HepG2 (cell line): ENCODE data around the gene HCRTR2. TPM values are rescaled to one million over a fixed set of nuclear protein-coding genes. Genes with fewer than 3 reads are reported as not detected.

Source experiments
- ATAC-seq: fragments of 200-7000 bp; cut with Tn5 transposase; 3 replicates; pipeline ENCODE4 v1.9.1; 2020; ENCODE audit warnings: mild to moderate bottlenecking, moderate library complexity
- BruUV-seq: library from RNA; stranded (reverse); fragments of 400-500 nt; replicated peaks from 2 replicates; lab custom pipeline; 2021; lab: Mats Ljungman, UMichigan
- CTCF ChIA-PET: fragments of 300-600 bp; formaldehyde crosslinking; extraction: SDS; loops from one replicate; lab custom pipeline; 2021; ENCODE audit warnings: low total read pairs, inconsistent platforms, low intra/inter-chr PET ratio; lab: Yijun Ruan, JAX
- POLR2A ChIA-PET: fragments of 350-600 bp; sonication (Branson Sonifier 250); formaldehyde crosslinking; loops from one replicate; lab custom pipeline; 2020; ENCODE audit warnings: antibody characterized with exemption, inconsistent platforms; lab: Yijun Ruan, JAX
- DNase-seq: peaks from one replicate; pipeline ENCODE4 v3.0.0-alpha.2; 2015; ENCODE audit warnings: low spot score
- FAIRE-seq: peaks from 3 replicates; lab custom pipeline; 2011; peaks lifted over from hg19 to GRCh38; lab: Jason Lieb, UNC
- H2AFZ ChIP-seq: one replicate; pipeline ENCODE4 v1.6.1; 2011; ENCODE audit warnings: low read length, inconsistent platforms
- H3K27ac ChIP-seq: fragments of 300-600 bp; 3 replicates; pipeline ENCODE4 v1.8.0; 2011; ENCODE audit warnings: mixed run types, mild to moderate bottlenecking, mixed read lengths, low read length, inconsistent platforms; ENCODE audit not compliant: insufficient read depth; ENCODE audit errors: extremely low read length
- H3K27me3 ChIP-seq, 2 experiments: fragments of 200-600 bp in 1 of 2; 2 replicates in 1 of 2; 3 replicates in 1 of 2; pipeline versions ENCODE4 v1.6.0 to v1.8.0; 2011; ENCODE audit warnings: low read length in 2 of 2, mild to moderate bottlenecking in 2 of 2, moderate library complexity in 2 of 2, inconsistent platforms in 1 of 2; ENCODE audit not compliant: insufficient read depth in 2 of 2, control insufficient read depth in 1 of 2
- H3K36me3 ChIP-seq, 2 experiments: fragments of 200-600 bp in 1 of 2; replicated peaks in 1 of 2; 2 replicates in 1 of 2; 3 replicates in 1 of 2; pipeline versions ENCODE4 v1.5.1 to v1.8.0; 2011; ENCODE audit warnings: low read length in 2 of 2, inconsistent platforms in 1 of 2; ENCODE audit not compliant: insufficient read depth in 2 of 2, control insufficient read depth in 1 of 2
- H3K4me1 ChIP-seq: 2 replicates; pipeline ENCODE4 v1.5.1; 2012; ENCODE audit warnings: low read length, inconsistent platforms; ENCODE audit not compliant: insufficient read depth
- H3K4me2 ChIP-seq: 2 replicates; pipeline ENCODE4 v1.6.0; 2011; ENCODE audit warnings: low read depth, low read length, inconsistent platforms
- H3K4me3 ChIP-seq, 3 experiments: fragments of 200-600 bp in 1 of 3; sonication (generic), shearing (Covaris generic) in 1 of 3; replicated peaks in 1 of 3; 2 replicates each; pipeline ENCODE4 v1.5.1; 2011 to 2016; ENCODE audit warnings: low read length in 3 of 3, inconsistent platforms in 2 of 3, low read depth in 2 of 3, mild to moderate bottlenecking in 2 of 3, control low read depth in 1 of 3, mixed read lengths in 1 of 3; ENCODE audit not compliant: insufficient read depth in 1 of 3
- H3K79me2 ChIP-seq: one replicate; pipeline ENCODE4 v1.6.1; 2011; ENCODE audit warnings: low read length, inconsistent platforms; ENCODE audit not compliant: insufficient read depth
- H3K9ac ChIP-seq: 2 replicates; pipeline ENCODE4 v1.6.0; 2011; ENCODE audit warnings: mild to moderate bottlenecking, low read depth, low read length, inconsistent platforms; ENCODE audit not compliant: insufficient read depth
- H3K9me3 ChIP-seq: 2 replicates; pipeline ENCODE4 v1.5.1; 2012; ENCODE audit warnings: mild to moderate bottlenecking, low read length
- H4K20me1 ChIP-seq: 2 replicates; pipeline ENCODE4 v1.6.0; 2011; ENCODE audit warnings: inconsistent platforms, mild to moderate bottlenecking, low read length, moderate library complexity; ENCODE audit not compliant: insufficient read depth
- CEBPB ChIP-seq: IDR thresholded peaks from 2 replicates; pipeline ENCODE4 v1.6.1; 2011; ENCODE audit warnings: low read depth, low read length, improper control_type of control experiment, borderline replicate concordance
- EEA1 ChIP-seq: sonication (generic); formaldehyde crosslinking; IDR thresholded peaks from 2 replicates; pipeline ENCODE4 v1.5.1; 2020; ENCODE audit warnings: mild to moderate bottlenecking, missing genetic modification reagents, borderline replicate concordance
- HIVEP1 ChIP-seq: sonication (generic); formaldehyde crosslinking; IDR thresholded peaks from 2 replicates; pipeline ENCODE4 v1.4.0; 2020; ENCODE audit warnings: mild to moderate bottlenecking, missing genetic modification reagents
- HNRNPL ChIP-seq: fragments of 200-400 bp; formaldehyde crosslinking; IDR thresholded peaks from 2 replicates; pipeline ENCODE4 v1.6.1; 2017; ENCODE audit warnings: mild to moderate bottlenecking, low read depth, low read length
- IRF2 ChIP-seq: IDR thresholded peaks from 2 replicates; pipeline ENCODE4 v1.6.1; 2018; ENCODE audit warnings: missing genetic modification reagents, missing compliant biosample characterization
- MAFF ChIP-seq: IDR thresholded peaks from 2 replicates; pipeline ENCODE4 v1.6.1; 2011; ENCODE audit warnings: low read depth, low read length, improper control_type of control experiment
- MXD4 ChIP-seq: IDR thresholded peaks from 2 replicates; pipeline ENCODE4 v1.6.1; 2016; ENCODE audit warnings: mild to moderate bottlenecking, missing biosample characterization, missing genetic modification reagents
- SKIL ChIP-seq: sonication (generic); formaldehyde crosslinking; IDR thresholded peaks from 2 replicates; pipeline ENCODE4 v1.8.0; 2022; ENCODE audit warnings: missing genetic modification reagents, mild to moderate bottlenecking, moderate library complexity, borderline replicate concordance
- SNAPC2 ChIP-seq: sonication (generic); formaldehyde crosslinking; IDR thresholded peaks from 2 replicates; pipeline ENCODE4 v1.8.1; 2022; ENCODE audit warnings: mild to moderate bottlenecking, missing genetic modification reagents
- SPEN ChIP-seq: sonication (generic); formaldehyde crosslinking; IDR thresholded peaks from 2 replicates; pipeline ENCODE4 v1.5.1; 2020; ENCODE audit warnings: low read depth, mild to moderate bottlenecking, missing genetic modification reagents
- ZHX2 ChIP-seq, 2 experiments: sonication (generic) in 1 of 2; formaldehyde crosslinking in 1 of 2; IDR thresholded peaks; 2 replicates each; pipeline versions ENCODE4 v1.6.1 to v1.9.0; 2014 to 2022; ENCODE audit warnings: antibody characterized with exemption in 1 of 2, borderline replicate concordance in 1 of 2, inconsistent platforms in 1 of 2, low read depth in 1 of 2, missing genetic modification reagents in 1 of 2
- ZNF576 ChIP-seq: sonication (generic); formaldehyde crosslinking; IDR thresholded peaks from 2 replicates; pipeline ENCODE4 v1.4.0; 2020; ENCODE audit warnings: mild to moderate bottlenecking, missing genetic modification reagents
- ZNF660 ChIP-seq: sonication (generic); formaldehyde crosslinking; IDR thresholded peaks from 2 replicates; pipeline ENCODE4 v1.5.1; 2020; ENCODE audit warnings: mild to moderate bottlenecking, low read depth, missing genetic modification reagents, borderline replicate concordance
- ZNF772 ChIP-seq: sonication (generic); formaldehyde crosslinking; IDR thresholded peaks from 2 replicates; pipeline ENCODE4 v1.5.0; 2020; ENCODE audit warnings: mild to moderate bottlenecking, missing genetic modification reagents
- ZSCAN20 ChIP-seq: sonication (generic); formaldehyde crosslinking; IDR thresholded peaks from 2 replicates; pipeline ENCODE4 v1.4.0; 2020; ENCODE audit warnings: missing genetic modification reagents, mild to moderate bottlenecking, borderline replicate concordance
- in situ Hi-C: cut with HindIII; loops from 2 replicates; pipeline ENCODE4 v1.10.0; 2017; ENCODE audit warnings: low pct_unique_long_range_greater_than_20kb; ENCODE audit not compliant: extremely low pct_ligation_motif_present
- intact Hi-C: fragments of 100-400 bp; cut with micrococcal nuclease; formaldehyde crosslinking; loops from one replicate; pipeline ENCODE4 v1.10.0; 2022; ENCODE audit not compliant: unreplicated experiment
- polyA plus RNA-seq, 8 experiments: library from polyadenylated mRNA; depleted of rRNA in 3 of 8; stranded (reverse) in 7 of 8; unstranded in 1 of 8; fragments of >200 nt; fragmentation: Illumina TruSeq in 4 of 8; extraction: Trizol in 4 of 8; gene quantifications; 2 replicates each; pipeline versions ENCODE4 v1.2.1 to v1.2.3, GENCODE V29; 2011 to 2016; ENCODE audit warnings: low read depth in 4 of 8, missing spikeins in 1 of 8, mixed read lengths in 1 of 8; ENCODE audit not compliant: insufficient read depth in 1 of 8
- total RNA-seq, 5 experiments: library from RNA; depleted of rRNA; stranded (reverse); fragments of >200 nt; fragmentation: Illumina TruSeq; extraction: Trizol; gene quantifications; 2 replicates each; pipeline ENCODE4 v1.2.3, GENCODE V29; 2016; ENCODE audit warnings: low read depth in 1 of 5

The HCRTR2 gene
- total and polyA plus RNA-seq, 2 of the 13 experiments (the other 11 are each of a cell fraction or from before 2014, with no cell fraction given), result not detected

GRCh38 chr6:55184782-55185530, 10.6 kb downstream of the HCRTR2 start (continued):
- TF ChIP-seq ZNF660 (CRISPR knock-in tag) (no peak), MAFF (0 out of 2 replicates have a peak, but pooled peaks have one; percentile 2)

- in situ Hi-C loops (no loop called here), intact Hi-C loops (no loop called here)
- no peak overlapping the region for H3K27ac ChIP-seq
- H2AFZ ChIP-seq, result no peak overlapping the region
- no peak for DNase-seq
- no peak for FAIRE-seq
- no peak for ATAC-seq
- H3K36me3 ChIP-seq, result no peaks in the 10 kb centered on the region
- no peaks in the 10 kb centered on the region for H4K20me1 ChIP-seq
- H3K9me3 ChIP-seq, result no peaks in the 10 kb centered on the region
- ChIA-PET POLR2A (no interaction called here), CTCF (no interaction called here)
- no peak overlapping the region for H3K9ac ChIP-seq
- no peak overlapping the region for H3K4me3 ChIP-seq
- no peaks in the 10 kb centered on the region for H3K27me3 ChIP-seq
- no TSS peak for BruUV-seq
- no peaks in the 10 kb centered on the region for H3K79me2 ChIP-seq
- no peaks in the 10 kb centered on the region for H3K4me1 ChIP-seq
- no peak overlapping the region for H3K4me2 ChIP-seq
- TF ChIP-seq SKIL (CRISPR knock-in tag) (no peak), CEBPB (no peak), SPEN (CRISPR knock-in tag) (no peak), ZNF576 (no peak), SNAPC2 (CRISPR knock-in tag) (no peak), MXD4 (no peak), HNRNPL (no peak), IRF2 (CRISPR knock-in tag) (no peak), EEA1 (CRISPR knock-in tag) (no peak), ZHX2 (IDR thresholded peaks at IDR 0.05; ENCODE audit: low read depth) (no peak), ZHX2 (CRISPR knock-in tag; IDR thresholded peaks at IDR 0.05; ENCODE audit: borderline replicate concordance) (no peak), HIVEP1 (no peak), ZSCAN20 (CRISPR knock-in tag) (no peak), ZNF772 (CRISPR knock-in tag) (no peak)
These were observed 24.4 kb downstream of the HCRTR2 start for GRCh38 chr6:55198715-55199114.
